Measurements from ENCODE around the gene GPC5. TPM values are rescaled to one million over a fixed set of nuclear protein-coding genes. Genes with fewer than 3 reads are reported as not detected.

Gene GPC5
- total and polyA plus RNA-seq, 2 of the 8 experiments (the other 6 are each of a cell fraction or from before 2014, with no cell fraction given), result 0.20 to 0.39 TPM

- no peak for TF ChIP-seq HDAC2 (IDR thresholded peaks at IDR 0.05; ENCODE audit: borderline replicate concordance in 1 of 2, low read depth in 2 of 2, low read length in 2 of 2)
- no peak for TF ChIP-seq TAF7 (optimal IDR thresholded peaks at IDR 0.05; ENCODE audit: borderline replicate concordance, low read depth, low read length)
- no peak for TF ChIP-seq CBX8 (IDR thresholded peaks at IDR 0.05; ENCODE audit: borderline replicate concordance, low read depth, low read length)
- TF ChIP-seq RFX5 (IDR thresholded peaks at IDR 0.05; ENCODE audit: borderline replicate concordance, low read depth, low read length), result no peak
- no peak for TF ChIP-seq TBP (IDR thresholded peaks at IDR 0.05; ENCODE audit: low read depth, low read length)
- TF ChIP-seq SP2 (IDR thresholded peaks at IDR 0.05; ENCODE audit: low read length), result no peak
- TF ChIP-seq TAF1 (IDR thresholded peaks at IDR 0.05; ENCODE audit: low read depth, low read length), result no peak
- no peak for TF ChIP-seq YY1 (IDR thresholded peaks at IDR 0.05; ENCODE audit: low read depth, low read length)
These were observed 1015.0 kb downstream of the GPC5 start (continued) for GRCh38 chr13:92413452-92413851.

Data from H1 (cell line).